RCC 7860 (cell line): ENCODE data around the gene ARHGAP33.
"Not testable (repeated sequence)": the region's sequence is repeated elsewhere in the genome, so short reads cannot be mapped to it uniquely, and the experiment has no call there.

ENCODE experiments used
- DNase-seq: peaks from one replicate; pipeline ENCODE4 v3.0.0-alpha.2; 2015; ENCODE audit warnings: low spot score
- FAIRE-seq: peaks from 2 replicates; lab custom pipeline; 2012; peaks lifted over from hg19 to GRCh38; lab: Jason Lieb, UNC

The ARHGAP33 gene

GRCh38 chr19:35755550-35756376 is 19.6 kb upstream of the ARHGAP33 start:
- no peak for FAIRE-seq
- no peak for DNase-seq

- DNase-seq: no peak
Observed at GRCh38 chr19:35756377-35757230, 18.8 kb upstream of the ARHGAP33 start, which contains the start of gene HSPB6. TSS of gene HSPB6 (minus strand) at chr19:35757029. CDS start at chr19:35757008, 21 bp downstream.

GRCh38 chr19:35757231-35757748 is 18.1 kb upstream of the ARHGAP33 start:
- FAIRE-seq (no peak), DNase-seq (peak; percentile 50)

More at GRCh38 chr19:35756377-35757230, 18.8 kb upstream of the ARHGAP33 start, which contains the start of gene HSPB6:
- FAIRE-seq: no peak

- peak; percentile 89 for FAIRE-seq
Observed at GRCh38 chr19:35757749-35758608, 17.4 kb upstream of the ARHGAP33 start, which contains the start of gene PROSER3. TSS of gene PROSER3 (plus strand) at chr19:35758176. CDS start at chr19:35758216, 40 bp downstream.

GRCh38 chr19:35759697-35760096 is 15.7 kb upstream of the ARHGAP33 start:
- FAIRE-seq (no peak), DNase-seq (no peak)

More at GRCh38 chr19:35757749-35758608, 17.4 kb upstream of the ARHGAP33 start, which contains the start of gene PROSER3:
- DNase-seq: peak; percentile 98

GRCh38 chr19:35760711-35761349 is 14.5 kb upstream of the ARHGAP33 start:
- peak; percentile 21 for DNase-seq
- no peak for FAIRE-seq

GRCh38 chr19:35764432-35765315 is 10.7 kb upstream of the ARHGAP33 start:
- DNase-seq (no peak), FAIRE-seq (no peak)

GRCh38 chr19:35766571-35767104 is 8.7 kb upstream of the ARHGAP33 start:
- FAIRE-seq: no peak
- DNase-seq: no peak

GRCh38 chr19:35767288-35768081 is 7.9 kb upstream of the ARHGAP33 start:
- no peak for DNase-seq
- no peak for FAIRE-seq

GRCh38 chr19:35768082-35768421 is 7.3 kb upstream of the ARHGAP33 start:
- no peak for DNase-seq
- FAIRE-seq: no peak

- not testable (repeated sequence) for FAIRE-seq, DNase-seq
Observed at GRCh38 chr19:35772362-35772761, 3.0 kb upstream of the ARHGAP33 start.

- FAIRE-seq: peak; percentile 87
- DNase-seq: peak; percentile 75
Observed at GRCh38 chr19:35773020-35773806, 2.2 kb upstream of the ARHGAP33 start.

GRCh38 chr19:35774274-35775045 is 904 bp upstream of the ARHGAP33 start:
- FAIRE-seq (no peak), DNase-seq (no peak)

- no peak for DNase-seq
- no peak for FAIRE-seq
Observed at GRCh38 chr19:35775046-35775297, 392 bp upstream of the ARHGAP33 start.

GRCh38 chr19:35776102-35776788 is 881 bp downstream of the ARHGAP33 start:
- DNase-seq (no peak), FAIRE-seq (no peak)
